Measurements from ENCODE around the gene LCP1.
"Not testable (repeated sequence)": the region's sequence is repeated elsewhere in the genome, so short reads cannot be mapped to it uniquely, and the experiment has no call there.

The LCP1 gene, protein sequence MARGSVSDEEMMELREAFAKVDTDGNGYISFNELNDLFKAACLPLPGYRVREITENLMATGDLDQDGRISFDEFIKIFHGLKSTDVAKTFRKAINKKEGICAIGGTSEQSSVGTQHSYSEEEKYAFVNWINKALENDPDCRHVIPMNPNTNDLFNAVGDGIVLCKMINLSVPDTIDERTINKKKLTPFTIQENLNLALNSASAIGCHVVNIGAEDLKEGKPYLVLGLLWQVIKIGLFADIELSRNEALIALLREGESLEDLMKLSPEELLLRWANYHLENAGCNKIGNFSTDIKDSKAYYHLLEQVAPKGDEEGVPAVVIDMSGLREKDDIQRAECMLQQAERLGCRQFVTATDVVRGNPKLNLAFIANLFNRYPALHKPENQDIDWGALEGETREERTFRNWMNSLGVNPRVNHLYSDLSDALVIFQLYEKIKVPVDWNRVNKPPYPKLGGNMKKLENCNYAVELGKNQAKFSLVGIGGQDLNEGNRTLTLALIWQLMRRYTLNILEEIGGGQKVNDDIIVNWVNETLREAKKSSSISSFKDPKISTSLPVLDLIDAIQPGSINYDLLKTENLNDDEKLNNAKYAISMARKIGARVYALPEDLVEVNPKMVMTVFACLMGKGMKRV

DNA sequence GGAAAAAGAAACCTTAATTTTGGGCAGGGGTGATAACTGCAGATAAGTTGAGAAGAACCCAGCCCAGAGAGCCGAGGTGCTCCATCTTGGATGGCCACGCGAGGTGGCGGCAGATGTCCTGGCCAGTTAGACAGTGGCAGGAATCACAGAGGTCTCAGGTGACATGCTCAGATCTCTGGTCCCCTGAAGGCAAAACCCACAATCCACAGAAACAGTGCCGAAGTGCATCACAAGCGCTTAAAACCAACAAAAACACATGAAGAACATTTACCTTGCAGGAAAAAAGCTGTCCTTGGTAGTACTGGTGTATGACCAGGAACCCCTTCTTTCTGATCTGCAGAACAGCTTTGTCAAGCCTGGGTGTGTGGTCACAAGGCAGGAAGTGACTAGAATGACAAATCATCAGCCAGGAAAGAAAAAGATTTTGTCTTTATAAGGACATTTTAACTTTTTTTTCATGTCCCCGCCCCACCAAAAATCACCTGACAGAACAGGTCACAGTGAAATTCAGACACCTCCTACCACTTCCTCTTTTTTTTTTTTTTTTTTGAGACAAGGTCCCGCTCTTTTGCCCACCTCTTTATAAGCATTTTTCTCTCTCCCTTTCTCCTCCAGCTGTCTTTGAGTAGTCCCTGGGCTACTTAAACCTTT, at the start of gene LCP1:
Gene LCP1 (minus strand): TSS at position 338 of the 651 bp plus-strand sequence. CDS start 22,515 bp downstream, outside the sequence.
- DNase-seq (ENCODE audit: low read depth) = peak; percentile 51

DNA sequence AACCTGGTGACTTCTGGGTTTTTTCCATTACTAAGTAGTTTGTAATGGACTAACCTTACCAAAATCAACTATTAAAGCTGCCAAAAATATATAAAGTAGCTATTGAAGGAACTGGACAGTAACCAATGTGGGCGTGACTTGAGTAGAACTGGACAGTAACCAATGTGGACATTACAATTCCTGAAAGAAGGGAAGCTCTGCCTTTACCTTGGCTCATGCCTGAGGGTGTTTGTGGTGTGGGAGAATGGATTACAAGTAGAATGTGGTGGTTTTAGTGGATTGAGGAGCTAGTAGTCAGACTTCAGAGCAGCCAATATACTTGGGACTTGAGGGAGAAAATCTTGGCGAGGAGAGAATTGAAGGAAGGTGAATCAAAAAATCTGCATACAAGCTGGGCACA, 47.3 kb upstream of the LCP1 start:
- no peak for DNase-seq (ENCODE audit: low read depth)

DNA sequence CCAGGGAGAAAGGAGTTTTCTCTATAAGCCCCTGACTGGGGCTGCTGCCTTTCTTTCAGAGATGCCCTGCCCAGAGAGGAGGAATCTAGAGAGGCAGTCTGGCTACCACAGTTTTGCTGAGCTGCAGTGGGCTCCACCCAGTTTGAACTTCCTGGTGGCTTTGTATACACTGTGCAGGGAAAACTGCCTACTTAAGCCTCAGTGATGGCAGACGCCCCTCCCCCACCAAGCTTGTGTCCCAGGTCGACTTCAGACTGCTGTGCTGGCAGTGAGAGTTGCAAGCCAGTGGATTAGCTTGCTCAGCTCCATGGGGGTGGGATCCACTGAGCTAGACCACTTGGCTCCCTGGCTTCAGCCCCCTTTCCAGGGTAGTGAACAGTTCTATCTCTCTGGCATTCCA, 38.3 kb upstream of the LCP1 start:
- not testable (repeated sequence) for DNase-seq (ENCODE audit: low read depth)

DNA sequence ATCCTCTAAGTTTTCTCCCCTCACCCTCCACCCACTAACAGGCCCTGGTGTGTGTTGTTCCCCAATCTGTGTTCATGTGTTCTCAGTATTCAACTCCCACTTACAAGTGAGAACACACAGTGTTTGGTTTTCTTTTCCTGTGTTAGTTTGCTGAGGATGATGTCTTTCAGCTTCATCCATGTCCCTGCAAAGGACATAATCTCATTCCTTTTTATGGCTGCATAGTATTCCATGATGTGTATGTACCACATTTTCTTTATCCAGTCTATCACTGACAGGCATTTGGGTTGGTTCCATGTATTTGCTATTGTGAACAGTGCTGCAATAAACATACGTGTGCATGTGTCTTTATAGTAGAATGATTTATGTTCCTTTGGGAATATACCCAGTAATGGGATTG, 32.8 kb upstream of the LCP1 start:
- DNase-seq (ENCODE audit: low read depth) = not testable (repeated sequence)

DNA sequence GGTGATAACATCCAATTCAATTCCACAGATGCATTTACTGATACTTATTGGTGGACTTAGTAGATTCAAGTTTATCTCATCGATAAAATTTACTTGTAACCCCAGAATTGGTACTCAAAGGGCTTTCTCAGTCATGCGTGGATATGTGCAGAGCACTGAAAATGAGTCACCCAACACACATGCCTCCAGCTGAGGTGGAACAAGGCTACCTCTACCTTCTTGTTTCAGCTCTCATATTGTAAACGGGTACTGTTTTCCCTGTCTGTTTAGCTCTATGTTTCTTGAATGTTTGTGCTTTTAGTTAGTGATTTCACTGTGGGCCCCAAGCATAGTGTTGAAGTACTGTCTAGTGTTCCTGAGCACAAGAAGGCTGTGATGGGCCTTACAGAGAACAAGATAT, 31.3 kb upstream of the LCP1 start:
- DNase-seq (ENCODE audit: low read depth) = no peak

DNA sequence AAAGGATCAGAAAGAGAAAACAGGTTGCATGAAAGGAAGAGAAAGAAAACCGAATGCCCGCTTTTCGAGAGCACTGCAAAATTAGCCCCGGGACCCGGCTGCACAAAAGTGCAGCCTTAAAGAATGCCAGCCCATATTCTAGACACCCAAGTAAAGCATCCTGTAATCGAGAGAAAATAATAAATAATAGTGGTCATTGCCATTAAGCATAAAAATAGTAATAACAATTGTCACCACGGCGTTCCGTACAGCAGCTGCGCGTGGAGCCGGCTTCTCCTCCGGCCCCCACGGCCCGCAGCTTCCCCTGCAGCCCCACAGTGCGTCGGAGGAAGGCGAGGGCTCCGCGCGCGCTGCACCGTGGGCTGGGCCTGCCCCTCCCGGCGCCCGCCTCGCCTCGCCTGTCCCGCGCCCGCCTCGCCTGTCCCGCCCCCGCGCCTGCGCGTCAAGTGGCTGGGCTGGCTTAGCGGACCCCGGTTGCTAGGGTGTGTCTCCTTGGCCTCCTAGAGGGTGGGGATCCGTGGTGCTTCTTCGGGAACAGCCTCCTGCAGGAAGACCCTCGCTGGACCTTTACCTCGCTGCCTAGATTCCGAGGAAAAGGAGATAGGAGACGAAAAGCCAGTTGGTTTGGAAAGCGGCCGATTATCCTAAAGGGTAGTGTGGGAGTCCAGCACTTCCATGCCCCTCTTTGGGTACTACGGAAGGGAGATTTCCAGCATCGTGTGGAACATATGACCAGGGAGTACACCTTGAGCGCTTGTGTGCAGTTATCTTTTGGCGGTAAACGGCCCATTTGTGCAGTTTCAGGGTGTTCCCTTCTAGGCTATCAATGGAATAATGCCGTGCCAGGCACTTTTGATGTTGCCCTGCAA, 29.7 kb upstream of the LCP1 start, which contains the start of gene LRRC63:
Gene LRRC63 (plus strand): TSS at position 446 of the 869 bp plus-strand sequence. CDS start 1,107 bp downstream, outside the sequence.
- peak; percentile 82 for DNase-seq (ENCODE audit: low read depth)

DNA sequence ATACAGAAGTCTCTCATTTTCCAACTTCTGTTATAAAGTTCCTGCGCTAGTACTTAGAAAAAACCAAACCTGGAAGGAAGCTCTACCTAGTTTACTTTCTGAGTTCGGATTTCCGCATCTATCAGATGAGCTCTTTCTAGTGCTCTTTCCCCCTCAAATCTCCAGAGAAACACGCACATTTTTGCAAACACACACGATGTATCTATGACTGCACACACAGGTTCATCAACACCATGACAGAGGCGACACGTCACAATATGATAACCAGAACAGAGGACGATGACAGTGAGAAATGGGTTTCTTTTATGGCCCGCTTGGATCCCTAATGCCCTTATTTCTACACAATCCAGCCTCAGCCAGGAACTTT, 29.1 kb upstream of the LCP1 start:
- DNase-seq (ENCODE audit: low read depth) = peak; percentile 12

DNA sequence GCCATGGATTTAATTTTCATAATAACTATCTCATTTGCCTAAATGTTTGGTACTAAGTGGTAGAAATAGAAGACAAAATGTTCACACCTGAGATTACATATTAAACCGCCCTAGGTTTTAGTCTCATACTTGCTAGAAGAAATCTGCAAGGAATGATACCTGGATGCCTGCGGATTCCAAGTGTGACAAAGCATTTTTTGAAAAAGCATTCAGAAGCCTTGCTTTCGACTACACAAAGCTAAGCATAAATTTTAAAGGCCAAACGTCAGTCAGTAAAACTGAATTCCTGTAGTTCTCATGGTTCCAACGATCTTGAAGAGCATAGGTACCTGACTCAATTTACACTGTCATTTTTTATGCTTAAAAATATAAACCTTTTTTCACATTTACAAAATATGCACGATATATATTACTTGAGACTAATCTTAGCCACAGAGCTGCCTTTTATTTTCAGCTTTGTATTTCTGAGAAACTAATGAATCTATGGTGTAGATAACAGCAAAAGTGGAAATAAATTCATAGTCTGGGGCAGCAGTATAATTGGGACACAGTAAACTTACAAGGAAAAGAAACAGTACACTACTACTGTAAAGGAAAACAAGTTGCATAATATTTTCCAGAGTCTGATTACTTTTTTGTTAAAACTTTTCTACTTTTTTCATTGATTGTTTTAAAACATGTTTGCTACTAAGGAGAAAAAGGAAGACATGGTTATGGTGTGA, 28.5 kb upstream of the LCP1 start:
- no peak for DNase-seq (ENCODE audit: low read depth)

DNA sequence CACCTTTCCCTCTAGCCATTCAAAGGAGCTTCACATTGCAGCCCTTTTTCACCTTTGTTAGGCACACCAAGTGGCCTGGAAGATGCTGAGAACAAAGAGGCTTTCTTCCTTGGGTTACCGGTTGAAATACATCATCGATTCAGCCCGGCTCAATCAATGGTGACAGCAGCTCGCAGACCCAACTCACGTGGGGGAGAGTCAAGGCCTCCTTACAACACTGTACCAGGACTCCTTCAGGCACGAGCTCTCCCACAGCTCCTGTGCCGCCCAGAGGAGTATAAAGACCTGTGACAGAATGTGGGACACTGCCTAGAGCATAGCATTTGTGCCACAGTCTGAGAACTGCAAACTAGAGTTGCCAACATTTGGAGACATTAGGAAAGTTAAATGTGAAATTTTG, 25.9 kb upstream of the LCP1 start:
- DNase-seq (ENCODE audit: low read depth) = no peak

DNA sequence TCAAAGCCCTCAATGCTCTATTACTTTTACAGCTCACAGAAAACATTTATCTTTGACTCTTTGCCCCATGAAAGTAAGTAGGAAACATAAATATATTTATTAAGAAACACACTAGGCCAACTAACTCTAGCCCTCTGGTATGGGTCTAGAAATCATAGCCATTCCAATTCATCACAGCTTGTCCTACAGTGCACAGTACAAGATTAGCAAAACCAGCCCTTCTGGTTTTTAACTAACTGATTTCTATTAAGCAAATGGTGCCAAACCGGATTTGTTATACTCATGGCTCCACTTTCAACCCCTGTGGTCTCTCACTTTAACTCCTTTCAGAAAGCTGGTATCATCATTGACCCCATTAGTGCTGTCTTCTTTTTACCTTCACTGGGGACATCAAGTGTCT, 24.2 kb upstream of the LCP1 start:
- DNase-seq (ENCODE audit: low read depth) = no peak

DNA sequence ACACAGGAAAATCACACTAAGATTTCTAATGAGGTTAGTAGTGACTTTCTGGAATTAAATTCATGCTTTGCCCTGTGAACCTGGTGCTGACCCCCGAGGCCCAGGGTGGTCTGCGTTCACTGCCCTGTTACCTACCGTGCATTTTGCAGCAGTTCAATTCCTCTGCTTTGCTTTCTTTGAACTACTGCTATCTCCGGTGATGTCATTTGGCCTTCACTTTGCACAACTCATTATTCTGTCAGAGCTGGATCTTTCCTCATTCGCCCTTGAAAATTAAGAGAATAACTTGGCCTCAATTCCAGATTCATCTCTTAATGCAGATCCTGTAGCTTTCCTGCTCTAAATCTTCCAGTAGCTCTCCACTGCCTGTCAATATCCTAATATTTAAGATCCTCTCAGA, 21.0 kb upstream of the LCP1 start:
- no peak for DNase-seq (ENCODE audit: low read depth)

DNA sequence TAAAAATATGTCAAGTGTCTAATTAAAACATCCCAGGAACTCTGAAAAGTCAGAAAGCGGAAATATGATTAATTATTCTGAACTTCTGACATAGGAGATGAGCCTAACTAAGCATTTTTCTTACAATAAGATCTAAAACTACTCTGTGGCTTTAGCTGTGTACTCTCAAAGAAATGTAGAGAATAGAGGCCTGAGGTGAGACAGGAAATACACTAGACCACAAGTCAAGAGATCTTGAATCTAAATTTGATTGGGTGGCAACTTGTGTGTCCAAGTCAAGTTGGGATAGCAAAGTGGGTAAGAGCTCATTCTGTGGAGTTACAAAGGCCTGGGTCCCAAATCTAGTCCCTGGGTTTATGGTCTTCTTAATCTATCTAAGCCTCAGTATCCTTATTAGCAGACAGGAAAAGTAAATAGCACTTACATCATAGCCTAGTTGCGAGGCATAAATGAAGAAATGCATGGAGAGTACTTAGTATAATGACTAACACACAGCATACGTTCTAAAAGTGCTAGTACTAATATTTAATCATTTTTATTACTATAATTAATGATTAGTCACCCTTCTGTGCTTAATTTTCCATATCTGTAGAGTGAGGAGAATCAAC, 20.3 kb upstream of the LCP1 start:
- no peak for DNase-seq (ENCODE audit: low read depth)

DNA sequence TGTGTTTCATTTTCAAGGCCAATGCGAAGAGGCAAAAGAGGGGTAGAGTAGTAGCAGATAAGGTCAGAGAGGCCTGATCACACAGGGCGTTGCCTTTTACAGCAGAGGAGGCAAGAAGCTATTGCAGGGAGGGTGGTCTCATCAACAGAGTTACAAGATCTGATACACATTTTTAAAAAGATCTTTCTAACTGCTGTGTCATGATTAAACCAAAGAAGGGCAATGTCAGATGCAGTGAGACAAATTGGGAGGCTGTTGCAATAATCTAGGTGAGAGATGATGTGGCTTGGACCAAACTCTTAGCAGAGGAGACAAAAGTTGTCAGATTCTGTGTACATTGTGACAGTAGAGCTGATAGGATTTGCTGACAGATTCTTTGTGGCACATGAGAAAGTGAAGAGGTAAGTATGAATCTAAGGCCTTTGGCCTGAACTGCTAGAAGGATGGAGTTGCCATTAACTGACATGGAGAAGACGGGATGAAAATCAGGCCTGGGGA, 16.8 kb upstream of the LCP1 start:
- DNase-seq (ENCODE audit: low read depth) = no peak

DNA sequence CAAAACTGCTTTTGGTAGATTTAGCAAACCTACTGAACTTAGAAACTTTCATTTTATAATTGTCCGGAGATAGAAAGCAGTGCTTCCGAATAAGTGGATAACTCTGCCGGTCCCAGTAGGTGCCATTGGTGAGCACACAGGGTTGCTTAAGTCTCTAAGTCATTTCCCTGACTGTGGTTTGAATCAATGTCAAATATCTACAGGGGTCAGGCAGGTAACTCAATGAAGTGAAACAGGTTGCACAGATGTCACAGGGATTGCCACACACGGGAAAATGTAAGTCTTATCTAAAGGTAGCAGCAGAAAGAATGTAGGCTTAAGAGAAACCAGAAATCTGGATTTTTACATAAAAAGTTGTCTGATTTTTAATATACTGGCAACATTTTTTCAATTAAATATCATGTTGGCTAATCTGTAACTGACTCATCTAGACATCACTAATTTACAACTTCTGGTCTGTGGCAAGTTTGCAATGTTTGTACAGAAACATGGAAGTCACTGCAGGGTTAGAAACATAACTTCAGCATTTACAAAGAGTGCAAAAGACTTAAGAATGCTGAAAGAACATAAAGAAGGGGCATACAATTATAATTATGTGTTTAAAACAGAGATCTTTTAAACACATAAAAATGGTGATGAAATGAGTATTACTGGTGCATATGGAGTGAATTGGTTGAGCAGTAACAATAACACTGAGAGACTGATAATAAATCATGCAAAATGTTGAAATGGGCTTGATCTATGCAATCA, 15.5 kb upstream of the LCP1 start:
- DNase-seq (ENCODE audit: low read depth) = no peak

DNA sequence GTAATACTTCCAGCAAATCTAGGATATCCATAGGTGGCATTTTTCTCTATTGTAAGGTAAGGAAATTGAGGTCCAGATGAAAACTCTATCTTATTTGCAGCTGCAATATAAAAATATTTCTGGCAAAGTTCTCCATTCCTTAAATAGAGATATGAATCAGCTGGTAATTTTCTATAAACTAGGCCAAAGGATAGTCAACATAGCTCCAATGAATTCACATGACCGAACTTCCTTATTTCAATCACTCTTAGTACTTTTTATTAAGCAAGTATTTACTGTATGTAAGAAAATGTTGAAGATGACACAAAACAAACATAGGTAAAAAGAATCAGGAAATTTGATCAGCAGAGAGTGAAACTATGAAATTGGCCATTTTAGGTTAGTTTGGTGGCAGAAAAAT, 13.0 kb upstream of the LCP1 start:
- DNase-seq (ENCODE audit: low read depth) = no peak

DNA sequence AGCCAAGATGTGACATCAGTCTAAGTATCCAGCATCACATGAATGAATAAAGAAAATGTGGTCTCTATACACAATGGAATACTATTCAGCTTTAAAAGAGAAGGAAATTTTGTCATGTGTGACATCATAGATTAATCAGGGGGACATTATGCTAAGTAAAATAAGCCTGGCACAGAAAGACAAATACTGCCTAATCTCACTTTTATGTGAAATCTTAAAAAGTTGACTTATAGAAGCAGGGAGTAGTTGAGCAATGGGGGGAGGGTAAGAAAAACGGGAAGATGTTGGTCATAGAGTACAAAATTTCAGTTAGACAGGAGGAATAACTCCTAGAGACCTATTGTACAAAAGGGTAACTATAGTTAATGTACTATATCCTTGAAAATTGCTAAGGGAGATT, 10.4 kb upstream of the LCP1 start:
- DNase-seq (ENCODE audit: low read depth) = no peak

DNA sequence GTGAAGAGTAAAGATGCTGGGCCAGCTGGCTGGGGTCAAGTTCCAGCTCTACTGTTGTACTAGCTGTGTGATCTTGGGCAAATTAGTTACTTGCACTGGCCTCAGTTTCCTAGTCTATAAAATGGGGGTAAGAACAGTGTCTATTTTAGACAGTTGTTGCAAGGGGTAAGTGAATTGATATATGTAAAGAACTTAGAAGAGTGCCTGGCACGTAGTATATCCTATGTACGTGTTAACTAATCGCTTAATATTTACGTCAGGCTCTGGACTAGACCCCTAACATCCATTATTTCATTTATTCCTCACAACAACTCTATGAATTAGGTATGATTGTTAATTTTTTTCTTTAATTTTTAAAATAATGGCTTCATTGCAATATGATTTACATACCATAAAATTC, 3.7 kb upstream of the LCP1 start:
- DNase-seq (ENCODE audit: low read depth) = no peak

DNA sequence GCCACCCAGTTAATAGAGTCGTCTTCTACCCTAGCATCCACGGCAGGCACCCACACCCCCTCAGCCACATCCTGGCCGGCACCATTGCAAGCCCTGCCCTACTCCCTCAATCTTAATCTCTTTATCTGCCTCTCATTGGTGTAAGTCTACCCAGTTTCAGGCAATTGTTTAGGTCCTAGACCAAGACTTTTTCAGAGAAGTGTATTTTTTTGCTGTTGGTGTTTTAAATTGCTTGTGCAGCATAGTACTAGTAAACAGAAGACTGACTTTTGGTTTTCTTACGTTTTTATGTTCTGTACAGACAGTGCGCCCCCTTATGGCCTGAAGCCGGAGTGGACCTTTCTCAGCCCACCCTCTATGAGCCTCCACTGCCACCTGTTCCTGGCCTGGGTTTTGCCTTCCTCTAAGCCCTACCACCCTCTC, 2.3 kb upstream of the LCP1 start:
- DNase-seq (ENCODE audit: low read depth) = peak; percentile 69

DNA sequence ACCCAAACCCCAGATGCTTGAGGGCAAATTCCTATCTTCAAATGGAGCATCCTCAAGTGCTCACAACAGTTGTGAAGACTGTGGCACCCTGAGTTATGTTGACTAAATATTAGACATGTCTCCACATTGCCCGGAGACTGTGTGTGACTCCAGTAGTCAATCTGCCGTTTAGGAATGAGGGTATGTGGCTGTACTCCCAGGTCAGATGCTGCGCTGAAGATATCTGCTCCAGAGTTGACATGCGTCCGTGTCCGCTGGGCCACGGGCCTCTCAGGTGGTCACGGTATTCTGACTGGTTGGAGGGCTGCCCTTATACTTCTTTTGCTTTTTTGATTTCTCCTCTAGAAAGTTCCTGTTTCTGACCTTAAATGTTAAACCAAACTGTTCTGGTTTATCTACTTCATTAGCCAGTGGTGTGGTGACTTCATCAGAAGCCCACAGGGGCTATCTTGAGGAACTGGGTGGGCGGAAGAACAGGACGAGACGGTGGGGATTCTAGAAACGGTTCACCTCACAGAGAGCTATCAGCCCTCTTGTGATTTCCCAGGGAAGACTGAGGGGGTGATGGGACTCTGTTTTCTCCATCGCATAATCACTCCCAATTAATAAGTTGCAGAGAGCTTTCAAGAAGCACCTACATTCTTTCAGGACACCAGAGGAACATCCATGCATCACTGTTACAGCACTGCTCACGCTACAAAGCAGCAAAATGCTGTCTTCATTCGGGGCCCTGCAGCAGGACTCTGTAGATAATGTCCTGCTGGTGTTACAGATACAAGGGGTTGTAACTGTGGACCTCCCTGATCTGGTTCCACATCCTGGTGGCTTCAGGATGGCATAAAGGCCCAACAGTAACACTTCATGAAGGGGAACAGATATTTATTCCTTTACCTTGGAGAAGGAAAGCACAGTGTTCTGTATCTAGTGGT, 1.3 kb upstream of the LCP1 start:
- no peak for DNase-seq (ENCODE audit: low read depth)
